Stomach (tissue), 4 donors: ENCODE data around the gene HTRA3.

Experiments
- POLR2A ChIP-seq, 4 donors: fragments of 450-650 bp; IDR thresholded peaks; one replicate each; pipeline ENCODE4 v1.6.1; 2016; ENCODE audit warnings: antibody characterized with exemption in 4 of 4, control low read depth in 2 of 4, mild to moderate bottlenecking in 1 of 4, moderate library complexity in 1 of 4
- TF ChIP-seq, protein P1 (sequence below), 7 experiments: fragments of 450-650 bp in 4 of 7; fragments of 200-600 bp in 3 of 7; sonication (generic) in 3 of 7; IDR thresholded peaks; one replicate each; pipeline ENCODE4 v1.5.1; 2016 to 2019; ENCODE audit warnings: antibody characterized with exemption in 7 of 7, control low read depth in 2 of 7, mild to moderate bottlenecking in 1 of 7

DNA sequence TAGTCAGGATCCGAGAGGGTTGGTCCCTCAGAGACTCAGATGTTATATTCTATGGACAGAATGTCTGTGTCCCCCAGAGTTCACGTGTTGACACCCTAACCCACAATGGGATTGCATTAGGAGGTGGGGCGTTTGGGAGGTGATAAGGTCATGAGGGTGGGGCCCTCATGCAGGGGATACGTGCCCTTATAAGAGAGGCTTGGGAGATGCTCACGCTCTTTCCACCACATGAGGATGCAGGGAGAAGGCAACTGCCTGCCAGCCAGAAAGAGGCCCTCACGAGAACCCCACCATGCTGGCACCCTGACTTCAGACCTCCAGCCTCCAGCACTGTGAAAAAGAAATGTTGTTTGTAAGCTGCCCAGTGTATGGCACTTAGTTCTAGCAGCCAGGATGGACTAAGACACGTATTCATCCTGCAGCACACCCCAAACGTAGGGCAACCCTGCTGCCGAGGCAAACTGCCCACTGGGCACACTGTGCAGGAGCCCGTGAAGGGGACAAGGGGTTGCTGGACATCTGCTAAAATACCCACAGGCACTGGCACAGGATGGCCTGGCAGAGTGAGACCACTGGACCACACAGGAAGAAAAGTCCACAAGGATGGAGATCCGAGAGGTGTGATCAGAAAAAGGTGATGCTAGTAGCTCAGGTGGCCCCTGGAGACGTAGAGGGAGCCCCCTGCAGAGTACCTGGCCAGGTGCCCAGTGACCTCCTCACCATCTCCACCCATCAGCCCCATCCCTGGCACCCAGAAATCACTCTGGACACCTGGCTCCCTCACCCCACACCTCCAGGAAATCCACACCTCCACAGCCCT, 62.7 kb downstream of the HTRA3 start:
- TF ChIP-seq, protein P1, sequence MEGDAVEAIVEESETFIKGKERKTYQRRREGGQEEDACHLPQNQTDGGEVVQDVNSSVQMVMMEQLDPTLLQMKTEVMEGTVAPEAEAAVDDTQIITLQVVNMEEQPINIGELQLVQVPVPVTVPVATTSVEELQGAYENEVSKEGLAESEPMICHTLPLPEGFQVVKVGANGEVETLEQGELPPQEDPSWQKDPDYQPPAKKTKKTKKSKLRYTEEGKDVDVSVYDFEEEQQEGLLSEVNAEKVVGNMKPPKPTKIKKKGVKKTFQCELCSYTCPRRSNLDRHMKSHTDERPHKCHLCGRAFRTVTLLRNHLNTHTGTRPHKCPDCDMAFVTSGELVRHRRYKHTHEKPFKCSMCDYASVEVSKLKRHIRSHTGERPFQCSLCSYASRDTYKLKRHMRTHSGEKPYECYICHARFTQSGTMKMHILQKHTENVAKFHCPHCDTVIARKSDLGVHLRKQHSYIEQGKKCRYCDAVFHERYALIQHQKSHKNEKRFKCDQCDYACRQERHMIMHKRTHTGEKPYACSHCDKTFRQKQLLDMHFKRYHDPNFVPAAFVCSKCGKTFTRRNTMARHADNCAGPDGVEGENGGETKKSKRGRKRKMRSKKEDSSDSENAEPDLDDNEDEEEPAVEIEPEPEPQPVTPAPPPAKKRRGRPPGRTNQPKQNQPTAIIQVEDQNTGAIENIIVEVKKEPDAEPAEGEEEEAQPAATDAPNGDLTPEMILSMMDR (IDR thresholded peaks at IDR 0.05) = no peak
- no peak for TF ChIP-seq POLR2A (IDR thresholded peaks at IDR 0.05)
